H1 (cell line): ENCODE results near the gene DICER1. TPM values are rescaled to one million over a fixed set of nuclear protein-coding genes. Genes with fewer than 3 reads are reported as not detected.
A peak's percentile ranks its signal among the peaks of the same experiment; 100 is the strongest.

ENCODE experiments used
- CTCF ChIA-PET: fragments of 300-600 bp; sonication (Branson Sonifier 250); formaldehyde crosslinking; loops from one replicate; lab custom pipeline; 2021; ENCODE audit not compliant: partially characterized antibody; lab: Charles Lee
- POLR2A ChIA-PET: fragments of 300-600 bp; sonication (Branson Sonifier 250); formaldehyde crosslinking; loops from one replicate; lab custom pipeline; 2021; ENCODE audit warnings: inconsistent platforms; ENCODE audit not compliant: partially characterized antibody; lab: Charles Lee
- DNase-seq, 2 experiments: peaks; one replicate each; pipeline versions ENCODE4 v3.0.0 to v3.0.0-alpha.2; 2010 to 2022; ENCODE audit warnings: low spot score in 2 of 2, low read depth in 1 of 2, mixed read lengths in 1 of 2
- FAIRE-seq: peaks from 2 replicates; lab custom pipeline; 2011; peaks lifted over from hg19 to GRCh38; lab: Jason Lieb, UNC
- H2AFZ ChIP-seq: 2 replicates; pipeline ENCODE4 v1.8.1; 2012; ENCODE audit warnings: low read length, inconsistent platforms
- H2AK5ac ChIP-seq: 2 replicates; pipeline ENCODE4 v1.6.1; 2013; ENCODE audit warnings: low read depth, low read length
- H2BK120ac ChIP-seq: replicated peaks from 2 replicates; pipeline ENCODE3; 2013; ENCODE audit warnings: low read depth, low read length, inconsistent platforms
- H2BK12ac ChIP-seq: 2 replicates; pipeline ENCODE4 v1.6.1; 2013; ENCODE audit warnings: low read depth, low read length
- H2BK15ac ChIP-seq: 2 replicates; pipeline ENCODE4 v1.6.1; 2013; ENCODE audit warnings: low read length
- H2BK20ac ChIP-seq: 2 replicates; pipeline ENCODE4 v1.6.1; 2013; ENCODE audit warnings: low read length
- H2BK5ac ChIP-seq: 2 replicates; pipeline ENCODE4 v1.6.1; 2013; ENCODE audit warnings: low read depth, low read length
- H3K14ac ChIP-seq: 2 replicates; pipeline ENCODE4 v1.6.1; 2013; ENCODE audit warnings: inconsistent platforms; ENCODE audit not compliant: insufficient read length
- H3K18ac ChIP-seq: 2 replicates; pipeline ENCODE4 v1.6.1; 2013; ENCODE audit warnings: low read length; ENCODE audit errors: extremely low read depth
- H3K23ac ChIP-seq: 2 replicates; pipeline ENCODE4 v1.6.1; 2013; ENCODE audit warnings: inconsistent platforms; ENCODE audit not compliant: insufficient read length
- H3K23me2 ChIP-seq: 2 replicates; pipeline ENCODE4 v1.6.1; 2013; ENCODE audit warnings: low read depth, low read length
- H3K27ac ChIP-seq: 2 replicates; pipeline ENCODE4 v1.6.1; 2011; ENCODE audit warnings: low read depth, low read length, inconsistent platforms
- H3K27me3 ChIP-seq, 4 experiments: replicated peaks in 1 of 4; 1 replicate in 1 of 4; 2 replicates in 3 of 4; pipeline versions ENCODE4 v1.6.1 to v1.8.1; 2011 to 2013; ENCODE audit warnings: low read length in 3 of 4, mild to moderate bottlenecking in 3 of 4, inconsistent platforms in 2 of 4, mixed read lengths in 2 of 4, moderate library complexity in 1 of 4; ENCODE audit not compliant: control insufficient read depth in 3 of 4, insufficient read depth in 3 of 4; ENCODE audit errors: extremely low read depth in 1 of 4
- H3K36me3 ChIP-seq, 4 experiments: 2 replicates each; pipeline versions ENCODE4 v1.6.1 to v1.8.1; 2011 to 2013; ENCODE audit warnings: mild to moderate bottlenecking in 4 of 4, low read length in 3 of 4, moderate library complexity in 2 of 4, control low read depth in 1 of 4, inconsistent platforms in 1 of 4; ENCODE audit not compliant: insufficient read depth in 4 of 4, control insufficient read depth in 2 of 4
- H3K4ac ChIP-seq: replicated peaks from 2 replicates; pipeline ENCODE3; 2013; ENCODE audit warnings: low read length, low read depth, mixed read lengths, inconsistent platforms; ENCODE audit not compliant: insufficient read length
- H3K4me1 ChIP-seq, 4 experiments: replicated peaks in 1 of 4; 1 replicate in 1 of 4; 2 replicates in 3 of 4; pipeline versions ENCODE4 v1.6.1 to v1.8.1; 2011 to 2013; ENCODE audit warnings: low read length in 3 of 4, inconsistent platforms in 2 of 4, mixed read lengths in 1 of 4; ENCODE audit not compliant: insufficient read depth in 4 of 4, control insufficient read depth in 3 of 4
- H3K4me2 ChIP-seq, 2 experiments: 2 replicates each; pipeline versions ENCODE4 v1.6.1 to v1.8.1; 2011 to 2013; ENCODE audit warnings: low read depth in 2 of 2, low read length in 2 of 2, control low read depth in 1 of 2, inconsistent platforms in 1 of 2, mild to moderate bottlenecking in 1 of 2; ENCODE audit not compliant: insufficient read depth in 1 of 2
- H3K4me3 ChIP-seq, 4 experiments: fragments of 200-600, 300-600 bp in 1 of 4; sonication (generic), shearing (Covaris generic), sonication (Bioruptor Twin) in 1 of 4; 2 replicates each; pipeline versions ENCODE4 v1.5.1 to v1.8.1; 2011 to 2016; ENCODE audit warnings: low read length in 4 of 4, low read depth in 3 of 4, control low read depth in 2 of 4, inconsistent platforms in 2 of 4, mild to moderate bottlenecking in 2 of 4, mixed read lengths in 1 of 4, moderate library complexity in 1 of 4; ENCODE audit not compliant: insufficient read depth in 2 of 4; ENCODE audit errors: extremely low read depth in 1 of 4
- H3K56ac ChIP-seq: replicated peaks from 2 replicates; pipeline ENCODE3; 2013; ENCODE audit warnings: low read depth, mild to moderate bottlenecking, mixed read lengths, low read length, inconsistent platforms; ENCODE audit not compliant: insufficient read length
- H3K79me1 ChIP-seq: 2 replicates; pipeline ENCODE4 v1.6.1; 2013; ENCODE audit warnings: low read depth, low read length, control low read depth
- H3K79me2 ChIP-seq, 2 experiments: 2 replicates each; pipeline versions ENCODE4 v1.6.1 to v1.8.1; 2012 to 2013; ENCODE audit warnings: low read length in 2 of 2, mild to moderate bottlenecking in 2 of 2, inconsistent platforms in 1 of 2; ENCODE audit not compliant: insufficient read depth in 2 of 2, control insufficient read depth in 1 of 2
- H3K9ac ChIP-seq, 4 experiments: replicated peaks in 1 of 4; 1 replicate in 1 of 4; 2 replicates in 3 of 4; pipeline versions ENCODE4 v1.6.1 to v1.8.1; 2011 to 2013; ENCODE audit warnings: low read depth in 3 of 4, low read length in 3 of 4, control low read depth in 2 of 4, mild to moderate bottlenecking in 2 of 4, moderate library complexity in 2 of 4, inconsistent platforms in 1 of 4; ENCODE audit errors: extremely low read depth in 1 of 4
- H3K9me3 ChIP-seq, 2 experiments: 2 replicates each; pipeline versions ENCODE4 v1.6.1 to v1.8.1; 2012 to 2013; ENCODE audit warnings: mild to moderate bottlenecking in 2 of 2, moderate library complexity in 2 of 2, control low read depth in 1 of 2, inconsistent platforms in 1 of 2, low read depth in 1 of 2, low read length in 1 of 2, mixed read lengths in 1 of 2; ENCODE audit not compliant: insufficient read depth in 2 of 2
- H4K20me1 ChIP-seq, 2 experiments: replicated peaks in 1 of 2; 2 replicates each; pipeline versions ENCODE3 to v1.8.1; 2011 to 2013; ENCODE audit warnings: inconsistent platforms in 2 of 2, low read length in 2 of 2, mild to moderate bottlenecking in 1 of 2; ENCODE audit not compliant: insufficient read depth in 2 of 2, control insufficient read depth in 1 of 2
- H4K5ac ChIP-seq: 2 replicates; pipeline ENCODE4 v1.6.1; 2013; ENCODE audit warnings: low read length, low read depth, mixed read lengths, inconsistent platforms; ENCODE audit not compliant: insufficient read length
- H4K8ac ChIP-seq: 2 replicates; pipeline ENCODE4 v1.8.0; 2013; ENCODE audit warnings: mild to moderate bottlenecking, moderate library complexity, low read length, inconsistent platforms; ENCODE audit not compliant: insufficient read depth; ENCODE audit errors: extremely low read depth
- H4K91ac ChIP-seq: replicated peaks from 2 replicates; pipeline ENCODE3; 2013; ENCODE audit warnings: low read length, mixed read lengths, inconsistent platforms; ENCODE audit not compliant: insufficient read length
- GABPA ChIP-seq: IDR thresholded peaks from 2 replicates; pipeline ENCODE4 v1.6.1; 2011; ENCODE audit warnings: mild to moderate bottlenecking, low read length, moderate library complexity, borderline replicate concordance; ENCODE audit not compliant: insufficient read depth
- POLR2A ChIP-seq, 2 experiments: IDR thresholded peaks; 1 replicate in 1 of 2; 2 replicates in 1 of 2; pipeline ENCODE4 v1.6.1; 2011; ENCODE audit warnings: low read depth in 2 of 2, low read length in 2 of 2, mild to moderate bottlenecking in 2 of 2; ENCODE audit errors: control extremely low read depth in 1 of 2
- POLR2AphosphoS5 ChIP-seq: IDR thresholded peaks from 2 replicates; pipeline ENCODE4 v1.6.1; 2011; ENCODE audit warnings: low read depth, low read length
- POU5F1 ChIP-seq: IDR thresholded peaks from 2 replicates; pipeline ENCODE4 v1.6.1; 2011; ENCODE audit warnings: low read depth, mild to moderate bottlenecking, low read length, moderate library complexity
- SP1 ChIP-seq: IDR thresholded peaks from 2 replicates; pipeline ENCODE4 v1.6.1; 2011; ENCODE audit warnings: low read depth, low read length
- SP2 ChIP-seq: IDR thresholded peaks from 2 replicates; pipeline ENCODE4 v1.6.1; 2012; ENCODE audit warnings: mild to moderate bottlenecking, low read length, inconsistent platforms
- TBP ChIP-seq: IDR thresholded peaks from 2 replicates; pipeline ENCODE4 v1.6.1; 2011; ENCODE audit warnings: low read depth, low read length, improper control_type of control experiment
- WGBS, 2 experiments: shearing (Covaris generic) in 1 of 2; methylation state at CpG; one replicate each; pipeline versions ENCODE4 v1.1.6 to v1.1.7; 2013 to 2015; ENCODE audit warnings: low lambda C conversion rate in 2 of 2, mixed read lengths in 2 of 2, inconsistent platforms in 1 of 2, low coverage in 1 of 2, missing lambda C conversion rate in 1 of 2; ENCODE audit not compliant: insufficient replicate concordance in 2 of 2, insufficient coverage in 1 of 2, insufficient read length in 1 of 2; ENCODE audit errors: extremely low coverage in 1 of 2, missing lambda C conversion rate in 1 of 2; 5-methylcytosine and 5-hydroxymethylcytosine counted together
- polyA plus RNA-seq, 7 experiments: library from polyadenylated mRNA; depleted of rRNA in 3 of 7; stranded (reverse) in 5 of 7; unstranded in 2 of 7; fragments of >200 nt in 5 of 7; fragments of 200-250 nt in 2 of 7; gene quantifications; 1 replicate in 5 of 7; 2 replicates in 1 of 7; 4 replicates in 1 of 7; pipeline versions ENCODE4 v1.2.1 to v1.2.3, GENCODE V29; 2011 to 2013; ENCODE audit warnings: missing spikeins in 2 of 7, mixed read lengths in 2 of 7
- total RNA-seq: library from RNA; stranded (reverse); fragmentation: NEBNext Ultra II Directional; extraction: Animal tissue kit (Norgen Biotek cat#: 25700); gene quantifications from 2 replicates; pipeline ENCODE4 v1.2.1, GENCODE V29; 2021

Gene DICER1
- total and polyA plus RNA-seq, 2 of the 8 experiments (the other 6 are each of a cell fraction or from before 2014, with no cell fraction given), result 11.9 to 61.8 TPM

GRCh38 chr14:95199298-95199983 lies 42.1 kb upstream of the DICER1 start:
- H3K23ac ChIP-seq, result no peak overlapping the region
- H3K4ac ChIP-seq, result no peak overlapping the region
- no peak for DNase-seq
- H3K79me1 ChIP-seq, result no peaks in the 10 kb centered on the region
- H3K4me1 ChIP-seq, result peaks cover 12 to 25% (median 18%) of the 10 kb centered on the region in 4 experiments
- no peak overlapping the region for H3K9ac ChIP-seq
- 0 out of 2 replicates have a peak overlapping the region, but pooled peaks have one; percentile 25 for H2BK15ac ChIP-seq
- H3K27ac ChIP-seq, result no peak overlapping the region
- H3K4me3 ChIP-seq, result no peak overlapping the region
- peaks cover 0 to 7% (median 0%) of the 10 kb centered on the region in 4 experiments; a peak in 2 of 8 replicates for H3K36me3 ChIP-seq
- peak overlapping the region; percentile 71; the same call in 1 of the 2 replicates for H3K18ac ChIP-seq
- H4K20me1 ChIP-seq, result no peaks in the 10 kb centered on the region
- no peak overlapping the region for H4K5ac ChIP-seq
- ChIA-PET POLR2A (interaction anchor here (0.7 to 1.7 kb wide), 5 partner anchors 8 to 152 kb away, joined by 3 to 4 read pairs (median 3); no protein-coding TSS in a partner anchor), CTCF (interaction anchor here (0.6 to 4.3 kb wide), 4 partner anchors 22 to 492 kb away, joined by 3 to 10 read pairs (median 3); no protein-coding TSS in a partner anchor)
- 0 out of 2 replicates have a peak overlapping the region, but pooled peaks have one; percentile 7 for H2BK5ac ChIP-seq
- peak overlapping the region; percentile 97 for H2BK20ac ChIP-seq
- FAIRE-seq, result no peak
- no peaks in the 10 kb centered on the region for H3K79me2 ChIP-seq
- no peaks in the 10 kb centered on the region for H3K23me2 ChIP-seq
- peak overlapping the region; percentile 50 for H4K91ac ChIP-seq
- no peak overlapping the region for H2BK12ac ChIP-seq
- H4K8ac ChIP-seq, result no peak overlapping the region
- H3K56ac ChIP-seq, result no peak overlapping the region
- no peak overlapping the region for H2AK5ac ChIP-seq
- no peak overlapping the region for H3K14ac ChIP-seq
- no peaks in the 10 kb centered on the region; a peak in 1 of 4 replicates for H3K9me3 ChIP-seq
- 57% methylated on average over 8 of the region's 8 CpGs; no CpG with 5 or more reads in 1 of the 2 experiments for WGBS, 2 experiments
- H3K4me2 ChIP-seq, result peak overlapping the region; percentile 24 to 60; a peak in 3 of 4 replicates
- no peak overlapping the region for H2BK120ac ChIP-seq
- H2AFZ ChIP-seq, result no peak overlapping the region
- no peaks in the 10 kb centered on the region for H3K27me3 ChIP-seq
- TF ChIP-seq POLR2A (IDR thresholded peaks at IDR 0.05; ENCODE audit: control extremely low read depth in 1 of 2, low read depth in 2 of 2, low read length in 2 of 2), result no peak
- no peak for TF ChIP-seq GABPA
- TF ChIP-seq POU5F1, result peak; percentile 73; the same call in 1 of the 2 replicates
- no peak for TF ChIP-seq POLR2AphosphoS5
- no peak for TF ChIP-seq SP2
- TF ChIP-seq TBP, result no peak
- no peak for TF ChIP-seq SP1
